ENCODE data around the gene DLX3. TPM values are rescaled to one million over a fixed set of nuclear protein-coding genes. Genes with fewer than 3 reads are reported as not detected.

The DLX3 gene
- total RNA-seq, 1 donor from 2014 or later, result 0.82 TPM

- no peak for DNase-seq
Observed at GRCh38 chr17:49972486-49973270, 22.3 kb downstream of the DLX3 start.

DNA sequence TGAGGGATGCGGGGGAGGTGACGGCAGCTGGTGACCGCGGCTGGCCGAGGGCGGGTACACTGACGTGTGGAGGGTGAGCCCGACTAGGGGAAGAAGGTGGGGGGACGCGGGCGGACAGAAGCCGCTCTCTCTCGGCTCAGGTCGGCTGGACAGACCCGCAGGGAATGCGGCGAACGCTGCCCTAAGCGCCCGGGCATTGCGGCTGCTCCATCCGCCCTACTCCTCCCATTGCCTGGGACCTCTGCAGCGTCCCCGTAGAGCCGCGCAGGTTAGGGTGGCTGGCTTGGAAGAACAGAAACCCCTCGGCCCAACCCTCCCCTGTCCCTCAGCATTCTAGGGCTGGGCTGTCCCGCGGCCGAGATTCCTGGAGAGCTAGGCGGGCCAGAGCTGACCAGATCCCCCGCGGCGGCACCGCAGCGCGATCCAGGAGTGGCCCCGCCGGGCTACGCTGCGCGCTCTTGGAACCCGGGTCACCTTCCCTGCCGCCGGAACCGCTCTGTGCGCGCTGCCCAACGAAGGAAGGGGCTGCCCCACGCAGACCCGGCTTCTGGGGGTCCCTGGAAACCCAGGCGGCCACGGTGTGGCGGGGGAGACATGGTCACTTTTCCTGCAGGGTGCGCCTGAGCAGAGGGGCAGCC, 23.1 kb downstream of the DLX3 start:
- DNase-seq, result no peak

- DNase-seq, result no peak
Observed at GRCh38 chr17:49971199-49971847, 23.7 kb downstream of the DLX3 start.

GRCh38 chr17:49970498-49970897, 24.5 kb downstream of the DLX3 start:
- DNase-seq, result no peak

GRCh38 chr17:49969795-49970389, 25.1 kb downstream of the DLX3 start:
- DNase-seq, result no peak

- DNase-seq, result no peak
Observed at GRCh38 chr17:49969134-49969759, 25.8 kb downstream of the DLX3 start, which contains the start of gene DLX4. TSS of gene DLX4 (plus strand) at chr17:49969190. CDS start at chr17:49969469, 279 bp downstream.

GRCh38 chr17:49968405-49969133, 26.5 kb downstream of the DLX3 start:
- peak; percentile 76 for DNase-seq

GRCh38 chr17:49967621-49968404, 27.2 kb downstream of the DLX3 start:
- no peak for DNase-seq

GRCh38 chr17:49967205-49967604, 27.8 kb downstream of the DLX3 start:
- DNase-seq, result no peak

DNA sequence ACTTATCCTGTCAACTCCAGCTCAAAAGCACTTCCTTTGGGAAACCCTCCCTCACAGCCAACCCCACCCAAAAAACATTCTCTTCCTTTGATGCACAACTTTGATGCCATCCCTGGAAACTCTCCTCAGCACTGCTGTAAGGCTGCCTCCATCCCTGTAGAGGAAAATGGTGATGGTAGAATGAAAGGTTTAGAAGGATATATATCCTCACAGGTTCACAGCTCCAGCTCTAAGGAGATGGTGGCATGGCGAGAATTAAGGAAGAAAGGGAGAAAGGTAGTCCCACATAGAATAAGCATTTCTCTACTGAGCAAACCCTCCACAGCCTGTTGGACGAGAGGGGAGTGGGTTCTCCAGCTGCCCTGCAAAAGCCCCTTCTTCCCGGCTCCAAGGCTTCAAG, 28.3 kb downstream of the DLX3 start:
- DNase-seq, result no peak

DNA sequence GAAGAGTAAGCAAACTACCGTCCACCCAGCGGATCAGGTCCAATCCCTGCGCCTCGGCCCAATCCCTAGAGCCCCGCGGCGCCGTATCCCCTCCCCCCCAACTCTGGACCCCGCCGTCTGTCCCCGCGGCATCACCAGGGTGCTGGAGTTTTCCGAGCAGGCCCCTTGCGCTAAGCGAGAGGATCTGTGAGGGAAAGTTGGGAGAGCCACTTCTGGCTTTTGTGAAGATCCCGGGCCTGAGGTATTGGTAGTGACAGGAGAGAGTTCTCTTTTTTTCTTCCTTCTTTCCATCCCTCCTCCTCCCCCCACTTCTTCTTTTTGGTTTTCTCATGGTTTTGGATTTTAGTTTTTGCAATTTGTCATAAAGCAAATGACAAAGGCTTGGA, 29.5 kb downstream of the DLX3 start:
- no peak for DNase-seq

DNA sequence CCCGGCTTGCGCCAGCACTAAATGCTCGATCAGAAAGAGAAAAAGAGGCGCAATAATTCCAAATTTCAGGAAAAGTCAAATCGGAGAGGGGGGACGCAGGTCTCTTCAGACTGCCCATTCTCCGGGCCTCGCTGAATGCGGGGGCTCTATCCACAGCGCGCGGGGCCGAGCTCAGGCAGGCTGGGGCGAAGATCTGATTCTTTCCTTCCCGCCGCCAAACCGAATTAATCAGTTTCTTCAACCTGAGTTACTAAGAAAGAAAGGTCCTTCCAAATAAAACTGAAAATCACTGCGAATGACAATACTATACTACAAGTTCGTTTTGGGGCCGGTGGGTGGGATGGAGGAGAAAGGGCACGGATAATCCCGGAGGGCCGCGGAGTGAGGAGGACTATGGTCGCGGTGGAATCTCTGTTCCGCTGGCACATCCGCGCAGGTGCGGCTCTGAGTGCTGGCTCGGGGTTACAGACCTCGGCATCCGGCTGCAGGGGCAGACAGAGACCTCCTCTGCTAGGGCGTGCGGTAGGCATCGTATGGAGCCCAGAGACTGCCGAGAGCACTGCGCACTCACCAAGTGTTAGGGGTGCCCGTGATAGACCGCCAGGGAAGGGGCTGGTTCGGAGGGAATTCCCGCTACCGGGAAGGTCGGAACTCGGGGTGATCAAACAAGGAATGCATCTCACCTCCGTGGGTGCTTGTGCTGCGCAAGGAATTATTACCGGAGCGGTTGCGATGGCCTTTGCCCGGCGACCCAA, 30.1 kb downstream of the DLX3 start:
- no peak for DNase-seq

DNA sequence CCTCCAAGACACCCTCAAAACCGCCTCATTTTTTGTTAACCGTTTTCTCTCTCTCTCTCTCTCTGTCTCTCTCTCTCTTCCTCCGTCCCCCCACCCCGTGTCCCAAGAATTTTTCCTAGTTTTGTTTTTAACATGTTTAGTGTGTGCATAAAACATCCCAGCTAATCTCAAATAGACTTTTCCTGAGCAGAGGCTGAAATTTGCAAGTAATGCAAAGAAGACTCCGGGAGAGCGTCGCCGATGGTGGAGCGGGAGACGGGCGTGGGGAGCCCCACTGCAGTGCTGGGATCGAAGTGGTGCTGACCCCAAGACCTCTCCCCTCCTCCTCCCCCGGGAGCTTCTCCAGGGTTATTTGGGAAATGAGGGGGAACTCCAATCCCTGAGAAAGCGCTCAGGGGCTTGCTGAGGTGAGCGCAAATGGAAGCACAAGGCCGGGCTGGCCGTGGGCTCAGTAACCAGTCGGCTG, 30.7 kb downstream of the DLX3 start:
- DNase-seq, result peak; percentile 34

DNA sequence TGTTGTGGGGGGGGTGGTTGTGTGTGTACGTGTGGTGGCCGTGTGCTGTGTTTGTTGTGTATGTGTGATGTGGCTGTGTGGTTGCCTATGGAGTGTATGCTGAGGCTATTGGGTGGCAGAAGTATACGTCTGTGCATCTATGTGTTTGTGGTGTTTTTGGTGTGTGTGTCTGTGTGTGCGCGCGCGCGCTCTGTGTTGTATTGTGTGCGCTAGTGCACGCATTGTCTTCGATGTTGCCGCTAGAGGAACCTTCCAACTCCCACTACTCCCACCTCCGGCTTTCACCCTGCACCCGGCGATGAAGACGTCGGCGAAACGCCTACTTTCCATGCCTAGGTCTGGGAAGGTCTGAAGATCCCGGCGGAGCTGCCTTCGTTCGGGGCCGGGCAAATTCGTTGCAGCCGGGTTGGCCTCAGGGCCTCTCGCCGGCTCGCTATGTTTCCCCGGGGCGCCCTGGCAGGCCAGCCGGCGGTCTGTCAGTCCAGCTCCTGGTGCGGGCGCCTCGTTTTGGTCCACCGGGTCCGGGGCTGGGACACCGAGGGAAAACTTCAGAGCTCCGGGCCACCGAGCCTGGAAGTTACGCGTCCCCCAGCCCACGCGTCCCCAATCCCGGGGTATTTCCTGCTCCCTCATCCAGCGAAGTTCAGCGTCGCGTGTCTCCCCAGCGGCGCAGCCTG, 31.3 kb downstream of the DLX3 start:
- DNase-seq, result no peak

DNA sequence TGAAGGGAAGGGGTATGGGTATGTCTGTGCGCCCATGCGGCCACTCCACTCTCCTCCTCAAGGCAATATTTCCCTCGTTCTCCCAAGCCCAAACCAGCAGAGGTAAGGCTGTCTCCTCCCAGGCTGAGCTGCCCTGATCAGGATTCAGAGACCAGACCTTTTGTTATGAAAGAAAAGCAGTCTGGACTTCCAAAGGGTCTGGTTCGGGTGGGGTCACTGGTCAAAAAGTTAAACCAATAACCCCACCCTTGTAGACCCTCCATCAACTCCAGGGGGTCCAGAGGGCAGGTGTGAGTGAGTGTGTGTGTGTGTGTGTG, 31.8 kb downstream of the DLX3 start:
- no peak for DNase-seq

- no peak for DNase-seq
Observed at GRCh38 chr17:49962599-49963308, 32.3 kb downstream of the DLX3 start.

DNA sequence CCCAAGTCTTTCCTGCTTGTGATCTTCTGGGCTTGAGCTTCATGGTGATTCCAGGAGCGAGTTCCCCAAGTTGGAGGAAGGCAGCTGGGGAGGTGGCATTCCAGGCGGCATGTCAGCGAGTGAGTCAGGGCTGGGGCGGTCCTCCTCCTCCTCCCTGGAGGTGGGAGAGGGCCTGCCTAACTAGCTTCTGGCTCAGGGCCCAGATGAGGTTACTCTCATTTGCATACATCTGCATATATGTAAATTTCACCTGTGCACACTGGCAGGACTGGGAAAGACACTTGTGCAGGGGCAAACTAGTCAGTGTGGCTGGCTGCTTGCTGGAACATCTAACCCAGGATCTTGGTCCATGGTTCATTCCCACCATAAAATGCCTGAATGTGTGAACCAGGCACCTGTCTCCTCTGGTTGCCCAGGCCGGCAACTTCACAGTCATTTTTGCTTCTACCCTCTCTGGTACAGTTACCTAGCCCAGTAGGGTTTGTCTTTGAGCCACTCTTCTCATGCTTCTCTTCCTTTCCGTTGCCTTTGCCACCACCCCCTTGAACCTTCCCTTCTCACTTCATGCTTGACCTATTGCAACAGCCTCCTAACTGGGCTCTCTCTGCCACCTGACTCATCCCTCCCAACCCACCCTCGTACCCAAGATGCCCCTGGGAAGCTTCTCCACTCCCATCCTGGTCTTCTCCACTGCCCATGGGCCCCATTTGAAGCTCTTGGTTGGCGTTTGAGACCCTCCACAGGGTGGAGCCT, 35.7 kb downstream of the DLX3 start:
- DNase-seq, result no peak

- no peak for DNase-seq
Observed at GRCh38 chr17:49958723-49959122, 36.3 kb downstream of the DLX3 start.

All from tongue (tissue), 2 donors.